Mesenchymal stem cell (in vitro differentiated cells and primary cell): Measurements from ENCODE around the gene PACS1.

Experiments
- DNase-seq: peaks from one replicate; pipeline ENCODE4 v3.0.0-alpha.2; 2013
- H2AFZ ChIP-seq: one replicate; pipeline ENCODE4 v1.6.1; 2013; ENCODE audit warnings: low read depth, mild to moderate bottlenecking, control low read depth, inconsistent platforms, low read length, moderate library complexity
- H2AK5ac ChIP-seq: 2 replicates; pipeline ENCODE4 v1.6.1; 2013; ENCODE audit warnings: low read length, moderate library complexity, mild to moderate bottlenecking, inconsistent platforms; ENCODE audit not compliant: severe bottlenecking
- H2BK120ac ChIP-seq: one replicate; pipeline ENCODE4 v1.6.1; 2013; ENCODE audit warnings: low read depth, mild to moderate bottlenecking, inconsistent platforms, low read length, moderate library complexity
- H2BK12ac ChIP-seq, 2 experiments: one replicate each; pipeline ENCODE4 v1.6.1; 2013; ENCODE audit warnings: inconsistent platforms in 2 of 2, low read length in 2 of 2, mild to moderate bottlenecking in 2 of 2, moderate library complexity in 2 of 2, control low read depth in 1 of 2
- H2BK15ac ChIP-seq: one replicate; pipeline ENCODE4 v1.6.1; 2013; ENCODE audit warnings: mild to moderate bottlenecking, low read depth, inconsistent platforms; ENCODE audit not compliant: poor library complexity, severe bottlenecking
- H2BK5ac ChIP-seq: 2 replicates; pipeline ENCODE4 v1.6.1; 2013; ENCODE audit warnings: low read depth, mild to moderate bottlenecking, low read length, control low read depth, inconsistent platforms; ENCODE audit not compliant: poor library complexity, severe bottlenecking
- H3K14ac ChIP-seq, 2 experiments: one replicate each; pipeline ENCODE4 v1.6.1; 2013; ENCODE audit warnings: inconsistent platforms in 2 of 2, low read length in 2 of 2, control low read depth in 1 of 2, mild to moderate bottlenecking in 1 of 2, moderate library complexity in 1 of 2
- H3K18ac ChIP-seq, 2 experiments: one replicate each; pipeline ENCODE4 v1.6.1; 2013; ENCODE audit warnings: inconsistent platforms in 2 of 2, low read length in 2 of 2, control low read depth in 1 of 2, low read depth in 1 of 2, mild to moderate bottlenecking in 1 of 2
- H3K23ac ChIP-seq, 2 experiments: one replicate each; pipeline ENCODE4 v1.6.1; 2013; ENCODE audit warnings: inconsistent platforms in 2 of 2, low read length in 2 of 2, mild to moderate bottlenecking in 2 of 2, moderate library complexity in 2 of 2, control low read depth in 1 of 2
- H3K27ac ChIP-seq: 2 replicates; pipeline ENCODE4 v1.5.1; 2013; ENCODE audit warnings: mild to moderate bottlenecking, moderate library complexity, low read length, control low read depth, inconsistent platforms; ENCODE audit not compliant: poor library complexity, severe bottlenecking
- H3K27me3 ChIP-seq, 2 experiments: 2 replicates each; pipeline versions ENCODE4 v1.6.1 to v1.7.0; 2013; ENCODE audit warnings: low read length in 2 of 2, mild to moderate bottlenecking in 2 of 2, moderate library complexity in 2 of 2, control low read depth in 1 of 2, inconsistent platforms in 1 of 2; ENCODE audit not compliant: control insufficient read depth in 1 of 2, insufficient read depth in 1 of 2
- H3K36me3 ChIP-seq, 2 experiments: 2 replicates each; pipeline versions ENCODE4 v1.6.1 to v1.7.0; 2013; ENCODE audit warnings: low read length in 2 of 2, control low read depth in 1 of 2, inconsistent platforms in 1 of 2, low read depth in 1 of 2, mild to moderate bottlenecking in 1 of 2; ENCODE audit not compliant: insufficient read depth in 2 of 2, control insufficient read depth in 1 of 2
- H3K4ac ChIP-seq, 2 experiments: one replicate each; pipeline ENCODE4 v1.6.1; 2013; ENCODE audit warnings: inconsistent platforms in 2 of 2, low read length in 2 of 2, mild to moderate bottlenecking in 2 of 2, moderate library complexity in 2 of 2, control low read depth in 1 of 2, low read depth in 1 of 2
- H3K4me1 ChIP-seq: 2 replicates; pipeline ENCODE4 v1.6.1; 2013; ENCODE audit warnings: low read depth, low read length, control low read depth; ENCODE audit not compliant: control insufficient read depth, insufficient read depth
- H3K4me2 ChIP-seq: 2 replicates; pipeline ENCODE4 v1.6.1; 2013; ENCODE audit warnings: low read length, mild to moderate bottlenecking, inconsistent platforms; ENCODE audit not compliant: poor library complexity, severe bottlenecking
- H3K4me3 ChIP-seq, 2 experiments: 2 replicates each; pipeline versions ENCODE4 v1.5.1 to v1.7.0; 2013; ENCODE audit warnings: low read length in 2 of 2, mild to moderate bottlenecking in 2 of 2, control low read depth in 1 of 2, low read depth in 1 of 2; ENCODE audit not compliant: insufficient read depth in 1 of 2
- H3K79me1 ChIP-seq: replicated peaks from 2 replicates; pipeline ENCODE4 v1.6.1; 2013; ENCODE audit warnings: mild to moderate bottlenecking, control low read depth, low read length, inconsistent platforms; ENCODE audit not compliant: poor library complexity, severe bottlenecking
- H3K9ac ChIP-seq: 2 replicates; pipeline ENCODE4 v1.7.0; 2013; ENCODE audit warnings: mild to moderate bottlenecking, low read length, moderate library complexity
- H3K9me3 ChIP-seq: 2 replicates; pipeline ENCODE4 v1.7.0; 2013; ENCODE audit warnings: mild to moderate bottlenecking, low read length; ENCODE audit not compliant: control insufficient read depth
- H4K8ac ChIP-seq: one replicate; pipeline ENCODE4 v1.6.1; 2013; ENCODE audit warnings: inconsistent platforms, mild to moderate bottlenecking, low read length, moderate library complexity
- H4K91ac ChIP-seq: one replicate; pipeline ENCODE4 v1.6.1; 2013; ENCODE audit warnings: mild to moderate bottlenecking, low read length, inconsistent platforms
- WGBS: methylation state at CpG from one replicate; pipeline ENCODE4 v1.1.7; 2013; ENCODE audit warnings: mixed read lengths; 5-methylcytosine and 5-hydroxymethylcytosine counted together

Gene PACS1

GRCh38 chr11:66278363-66279091 lies 208.5 kb downstream of the PACS1 start:
- peaks cover 29% of the 10 kb centered on the region for H3K4me1 ChIP-seq
- H4K8ac ChIP-seq: no peak overlapping the region
- peak overlapping the region; percentile 26 for H3K9ac ChIP-seq
- no peak overlapping the region for H2AK5ac ChIP-seq
- DNase-seq: peak; percentile 52
- 1% methylated on average over 11 of the region's 45 CpGs for WGBS
- H2BK15ac ChIP-seq: peak overlapping the region; percentile 27
- peaks cover 4% of the 10 kb centered on the region for H3K79me1 ChIP-seq
- peak overlapping the region in 1 of 2 experiments; percentile 26 for H3K4me3 ChIP-seq
- H3K14ac ChIP-seq: no peak overlapping the region
- H3K36me3 ChIP-seq: peaks cover 35 to 43% of the 10 kb centered on the region in 2 experiments
- no peaks in the 10 kb centered on the region for H3K9me3 ChIP-seq
- no peak overlapping the region for H3K18ac ChIP-seq
- H3K27ac ChIP-seq: no peak overlapping the region
- peaks cover 7 to 13% of the 10 kb centered on the region in 2 experiments for H3K27me3 ChIP-seq
- H3K4me2 ChIP-seq: peak overlapping the region; percentile 79
- H2BK120ac ChIP-seq: no peak overlapping the region
- H4K91ac ChIP-seq: no peak overlapping the region
- no peak overlapping the region for H2BK12ac ChIP-seq
- H2BK5ac ChIP-seq: no peak overlapping the region
- H3K23ac ChIP-seq: no peak overlapping the region
- H3K4ac ChIP-seq: no peak overlapping the region
- H2AFZ ChIP-seq: no peak overlapping the region

DNA sequence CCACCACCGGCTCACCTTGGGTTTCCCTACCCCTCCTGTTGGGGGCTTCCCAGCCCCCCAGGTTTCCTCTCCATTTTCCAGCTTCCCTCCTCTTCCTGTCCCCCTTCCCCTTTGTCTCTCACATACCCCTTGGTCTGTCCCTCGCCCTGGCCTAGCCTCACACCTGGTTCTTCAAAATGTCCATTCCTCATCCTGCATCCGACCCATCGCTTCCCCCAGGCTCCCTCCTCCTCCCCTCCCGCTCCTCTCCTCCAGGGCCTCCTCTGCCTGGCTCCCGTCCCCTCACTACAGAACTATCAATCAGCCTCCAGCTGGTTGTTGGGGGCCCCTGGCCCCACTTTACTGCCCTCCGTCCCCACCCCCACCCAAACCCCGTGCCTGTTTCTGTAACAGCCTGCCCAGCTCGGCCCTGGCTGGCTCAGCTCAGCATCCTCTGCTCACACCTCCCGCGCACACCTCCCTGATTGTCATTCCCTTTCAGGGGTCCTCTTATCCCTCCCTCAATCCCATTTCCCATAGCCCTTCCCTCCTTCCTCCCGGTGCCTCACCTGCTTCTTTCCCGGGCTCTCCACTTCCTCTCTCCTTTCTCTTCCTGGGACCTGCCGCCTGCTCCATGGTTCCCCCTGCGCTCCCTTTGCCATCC lies 209.1 kb downstream of the PACS1 start:
- Histone ChIP-seq H3K79me1 (peaks cover 3% of the 10 kb centered on the region), H4K8ac (no peak overlapping the region), H2BK120ac (no peak overlapping the region), H3K18ac (no peak overlapping the region), H2AK5ac (no peak overlapping the region), H4K91ac (no peak overlapping the region), H2BK5ac (no peak overlapping the region), H3K4me2 (no peak overlapping the region), H3K14ac (no peak overlapping the region), H3K9ac (peak overlapping the region; percentile 26), H3K27ac (no peak overlapping the region), H3K4me3 (no peak overlapping the region), H2AFZ (no peak overlapping the region), H3K9me3 (no peaks in the 10 kb centered on the region), H3K27me3 (peaks cover 7 to 13% of the 10 kb centered on the region in 2 experiments), H3K4ac (no peak overlapping the region), H3K23ac (peak overlapping the region in 1 of 2 experiments; percentile 36), H2BK12ac (no peak overlapping the region), H3K4me1 (peaks cover 29% of the 10 kb centered on the region), H2BK15ac (peak overlapping the region; percentile 27), H3K36me3 (peaks cover 31 to 43% of the 10 kb centered on the region in 2 experiments)
- WGBS: 51% methylated on average over 15 of the region's 15 CpGs
- DNase-seq: no peak

DNA sequence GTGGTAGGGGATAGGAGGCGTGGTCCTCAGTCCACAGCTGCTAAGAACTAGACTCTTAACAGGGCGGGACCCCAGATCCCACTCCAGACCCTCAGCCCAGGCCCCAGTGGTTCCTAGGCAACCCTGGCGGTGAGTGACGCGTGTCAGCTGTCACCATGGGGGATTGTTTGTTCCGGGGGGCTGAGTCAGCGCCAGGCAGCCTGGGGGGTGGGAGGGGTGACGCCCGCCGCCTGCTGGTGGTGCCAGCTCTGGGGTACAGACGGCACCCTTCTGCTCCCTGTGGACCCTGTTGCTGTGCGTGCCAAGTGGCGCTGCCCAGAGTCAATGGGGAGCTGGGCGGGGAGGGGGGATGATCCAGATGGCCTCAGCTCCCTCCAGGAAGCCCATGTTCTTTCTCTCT lies 210.4 kb downstream of the PACS1 start:
- peaks cover 7 to 13% of the 10 kb centered on the region in 2 experiments for H3K27me3 ChIP-seq
- no peak overlapping the region for H3K23ac ChIP-seq
- H3K27ac ChIP-seq: no peak overlapping the region
- no peak overlapping the region for H3K4ac ChIP-seq
- H2BK120ac ChIP-seq: no peak overlapping the region
- H3K36me3 ChIP-seq: peaks cover 32 to 43% of the 10 kb centered on the region in 2 experiments
- no peak overlapping the region for H3K18ac ChIP-seq
- H3K9me3 ChIP-seq: no peaks in the 10 kb centered on the region
- H2BK15ac ChIP-seq: no peak overlapping the region
- no peak overlapping the region for H3K14ac ChIP-seq
- no peak overlapping the region for H3K9ac ChIP-seq
- peaks cover 15% of the 10 kb centered on the region for H3K79me1 ChIP-seq
- H2AK5ac ChIP-seq: no peak overlapping the region
- no peak overlapping the region for H2AFZ ChIP-seq
- H3K4me3 ChIP-seq: no peak overlapping the region
- H4K91ac ChIP-seq: no peak overlapping the region
- H3K4me1 ChIP-seq: peaks cover 31% of the 10 kb centered on the region
- H3K4me2 ChIP-seq: no peak overlapping the region
- H2BK5ac ChIP-seq: no peak overlapping the region
- no peak overlapping the region for H2BK12ac ChIP-seq
- no peak overlapping the region for H4K8ac ChIP-seq
- WGBS: 82% methylated on average over 14 of the region's 14 CpGs
- DNase-seq: no peak

GRCh38 chr11:66281001-66281400 lies 210.9 kb downstream of the PACS1 start:
- no peak overlapping the region for H3K4me3 ChIP-seq
- H3K9me3 ChIP-seq: no peaks in the 10 kb centered on the region
- H3K23ac ChIP-seq: no peak overlapping the region
- no peak overlapping the region for H4K91ac ChIP-seq
- no peak overlapping the region for H3K14ac ChIP-seq
- H3K4me1 ChIP-seq: peaks cover 37% of the 10 kb centered on the region
- H3K27ac ChIP-seq: no peak overlapping the region
- H2BK5ac ChIP-seq: no peak overlapping the region
- WGBS: 71% methylated on average over 5 of the region's 6 CpGs
- H3K27me3 ChIP-seq: peaks cover 7 to 13% of the 10 kb centered on the region in 2 experiments
- H3K4ac ChIP-seq: no peak overlapping the region
- no peak overlapping the region for H2BK120ac ChIP-seq
- H2BK15ac ChIP-seq: no peak overlapping the region
- no peak overlapping the region for H3K18ac ChIP-seq
- H2BK12ac ChIP-seq: no peak overlapping the region
- peaks cover 20% of the 10 kb centered on the region for H3K79me1 ChIP-seq
- DNase-seq: peak; percentile 32
- no peak overlapping the region for H2AFZ ChIP-seq
- no peak overlapping the region for H3K9ac ChIP-seq
- H3K4me2 ChIP-seq: no peak overlapping the region
- no peak overlapping the region for H2AK5ac ChIP-seq
- H4K8ac ChIP-seq: no peak overlapping the region
- H3K36me3 ChIP-seq: peaks cover 32 to 43% of the 10 kb centered on the region in 2 experiments
